Calu3 (cell line): ENCODE measurements around the gene ZNF729. TPM values are rescaled to one million over a fixed set of nuclear protein-coding genes. Genes with fewer than 3 reads are reported as not detected.
"Not testable (repeated sequence)": the region's sequence is repeated elsewhere in the genome, so short reads cannot be mapped to it uniquely, and the experiment has no call there.

Source experiments
- BruUV-seq: library from RNA; stranded (reverse); fragments of 400-500 nt; replicated peaks from 2 replicates; lab custom pipeline; 2021; lab: Mats Ljungman, UMichigan
- CTCF ChIA-PET: fragments of 300-600 bp; sonication (Branson Sonifier 250); formaldehyde crosslinking; loops from one replicate; lab custom pipeline; 2022; ENCODE audit warnings: antibody characterized with exemption; lab: Charles Lee
- DNase-seq: peaks from one replicate; pipeline ENCODE4 v3.0.0; 2022
- H3K27ac Mint-ChIP-seq: one replicate; pipeline ENCODE4 v1.8.0; 2022; ENCODE audit warnings: mixed read lengths; ENCODE audit not compliant: unreplicated experiment
- H3K27me3 Mint-ChIP-seq: one replicate; pipeline ENCODE4 v1.8.0; 2022; ENCODE audit warnings: mixed read lengths; ENCODE audit not compliant: unreplicated experiment
- H3K36me3 Mint-ChIP-seq: one replicate; pipeline ENCODE4 v1.8.0; 2022; ENCODE audit warnings: mild to moderate bottlenecking, moderate library complexity, mixed read lengths; ENCODE audit not compliant: insufficient read depth, unreplicated experiment
- H3K4me1 Mint-ChIP-seq: one replicate; pipeline ENCODE4 v1.8.0; 2022; ENCODE audit warnings: mild to moderate bottlenecking, low read depth, mixed read lengths; ENCODE audit not compliant: unreplicated experiment
- H3K4me3 Mint-ChIP-seq: one replicate; pipeline ENCODE4 v1.8.0; 2022; ENCODE audit warnings: mild to moderate bottlenecking, low read depth, moderate library complexity, mixed read lengths; ENCODE audit not compliant: unreplicated experiment
- H3K9me3 Mint-ChIP-seq: one replicate; pipeline ENCODE4 v1.8.0; 2022; ENCODE audit warnings: low read depth, mixed read lengths; ENCODE audit not compliant: unreplicated experiment
- intact Hi-C: fragments of 100-400 bp; cut with micrococcal nuclease; formaldehyde crosslinking; loops from one replicate; pipeline ENCODE4 v1.10.0; 2022; ENCODE audit not compliant: unreplicated experiment
- total RNA-seq: library from RNA; stranded (reverse); gene quantifications from 2 replicates; pipeline ENCODE4 v1.2.3, GENCODE V29; 2022
- TF ChIP-seq, protein P1 (sequence below): fragments of 200-600 bp; IDR thresholded peaks from one replicate; pipeline ENCODE4 v1.8.0; 2022; ENCODE audit warnings: antibody characterized with exemption; ENCODE audit not compliant: unreplicated experiment

The ZNF729 gene
- total RNA-seq, 1 experiment from 2014 or later, result not detected

- Mint-ChIP-seq H3K36me3 (no peaks in the 10 kb centered on the region), H3K27ac (no peak overlapping the region), H3K9me3 (peaks cover 6% of the 10 kb centered on the region), H3K4me1 (no peaks in the 10 kb centered on the region), H3K4me3 (no peak overlapping the region), H3K27me3 (no peaks in the 10 kb centered on the region)
- no peak for DNase-seq
- CTCF ChIA-PET, result no interaction called here
- TF ChIP-seq, protein P1, sequence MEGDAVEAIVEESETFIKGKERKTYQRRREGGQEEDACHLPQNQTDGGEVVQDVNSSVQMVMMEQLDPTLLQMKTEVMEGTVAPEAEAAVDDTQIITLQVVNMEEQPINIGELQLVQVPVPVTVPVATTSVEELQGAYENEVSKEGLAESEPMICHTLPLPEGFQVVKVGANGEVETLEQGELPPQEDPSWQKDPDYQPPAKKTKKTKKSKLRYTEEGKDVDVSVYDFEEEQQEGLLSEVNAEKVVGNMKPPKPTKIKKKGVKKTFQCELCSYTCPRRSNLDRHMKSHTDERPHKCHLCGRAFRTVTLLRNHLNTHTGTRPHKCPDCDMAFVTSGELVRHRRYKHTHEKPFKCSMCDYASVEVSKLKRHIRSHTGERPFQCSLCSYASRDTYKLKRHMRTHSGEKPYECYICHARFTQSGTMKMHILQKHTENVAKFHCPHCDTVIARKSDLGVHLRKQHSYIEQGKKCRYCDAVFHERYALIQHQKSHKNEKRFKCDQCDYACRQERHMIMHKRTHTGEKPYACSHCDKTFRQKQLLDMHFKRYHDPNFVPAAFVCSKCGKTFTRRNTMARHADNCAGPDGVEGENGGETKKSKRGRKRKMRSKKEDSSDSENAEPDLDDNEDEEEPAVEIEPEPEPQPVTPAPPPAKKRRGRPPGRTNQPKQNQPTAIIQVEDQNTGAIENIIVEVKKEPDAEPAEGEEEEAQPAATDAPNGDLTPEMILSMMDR, result no peak
- intact Hi-C loops, result no loop called here
- BruUV-seq, result no TSS peak
Observed at GRCh38 chr19:22260499-22260898, 25.7 kb upstream of the ZNF729 start.

- H3K27ac Mint-ChIP-seq, result no peak overlapping the region
- H3K9me3 Mint-ChIP-seq, result peaks cover 4% of the 10 kb centered on the region
- H3K36me3 Mint-ChIP-seq, result no peaks in the 10 kb centered on the region
- no TSS peak for BruUV-seq
- CTCF ChIA-PET, result no interaction called here
- no peak overlapping the region for H3K4me3 Mint-ChIP-seq
- intact Hi-C loops, result no loop called here
- H3K4me1 Mint-ChIP-seq, result no peaks in the 10 kb centered on the region
- H3K27me3 Mint-ChIP-seq, result no peaks in the 10 kb centered on the region
- no peak for DNase-seq
- TF ChIP-seq, protein P1, result no peak
Observed at GRCh38 chr19:22261596-22261995, 24.6 kb upstream of the ZNF729 start.

GRCh38 chr19:22263121-22263520 is 23.1 kb upstream of the ZNF729 start:
- TF ChIP-seq, protein P1, result no peak
- no peaks in the 10 kb centered on the region for H3K36me3 Mint-ChIP-seq
- H3K4me1 Mint-ChIP-seq, result no peaks in the 10 kb centered on the region
- no peak for DNase-seq
- BruUV-seq, result no TSS peak
- no peak overlapping the region for H3K4me3 Mint-ChIP-seq
- no peaks in the 10 kb centered on the region for H3K27me3 Mint-ChIP-seq
- no peak overlapping the region for H3K27ac Mint-ChIP-seq
- peaks cover 7% of the 10 kb centered on the region for H3K9me3 Mint-ChIP-seq
- intact Hi-C loops, result no loop called here
- CTCF ChIA-PET, result no interaction called here

DNA sequence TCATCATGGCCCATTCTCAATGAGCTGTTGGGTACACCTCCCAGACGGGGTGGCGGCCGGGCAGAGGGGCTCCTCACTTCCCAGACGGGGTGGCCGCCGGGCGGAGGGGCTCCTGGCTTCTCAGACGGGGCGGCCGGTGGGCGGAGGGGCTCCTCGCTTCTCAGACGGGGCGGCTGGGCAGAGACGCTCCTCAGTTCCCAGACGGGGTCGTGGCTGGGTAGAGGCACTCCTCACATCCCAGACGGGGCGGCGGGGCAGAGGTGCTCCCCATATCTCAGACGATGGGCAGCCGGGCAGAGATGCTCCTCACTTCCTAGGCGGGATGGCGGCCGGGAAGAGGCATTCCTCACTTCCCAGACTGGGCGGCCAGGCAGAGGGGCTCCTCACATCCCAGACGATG is 35.3 kb downstream of the ZNF729 start:
- H3K4me3 Mint-ChIP-seq, BruUV-seq, DNase-seq, intact Hi-C loops, H3K27ac Mint-ChIP-seq, H3K4me1 Mint-ChIP-seq, CTCF ChIA-PET, H3K36me3 Mint-ChIP-seq, H3K27me3 Mint-ChIP-seq: not testable (repeated sequence)
- peaks cover 16% of the 10 kb centered on the region for H3K9me3 Mint-ChIP-seq

DNA sequence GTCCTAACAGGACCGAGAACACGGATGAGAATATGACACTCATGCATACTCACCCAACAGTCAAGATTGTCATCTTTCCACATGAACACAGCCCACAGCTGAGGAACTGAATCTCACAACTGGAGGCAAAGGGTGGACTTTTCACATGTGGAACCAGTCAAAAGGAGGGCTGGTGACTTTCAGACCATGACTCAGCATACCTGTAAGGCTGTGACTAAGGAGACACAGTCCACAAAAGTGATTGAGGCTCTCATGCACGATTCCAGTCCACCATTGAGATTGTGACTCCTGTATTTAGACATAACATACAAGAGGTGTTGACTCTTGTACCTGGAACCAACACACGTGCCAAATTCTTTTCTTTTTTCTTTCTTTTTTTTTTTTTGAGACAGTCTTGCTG is 40.0 kb downstream of the ZNF729 start:
- Mint-ChIP-seq H3K36me3 (no peaks in the 10 kb centered on the region), H3K4me1 (no peaks in the 10 kb centered on the region), H3K27me3 (no peaks in the 10 kb centered on the region), H3K4me3 (no peak overlapping the region), H3K9me3 (peaks cover 21% of the 10 kb centered on the region), H3K27ac (no peak overlapping the region)
- no peak for DNase-seq
- no TSS peak for BruUV-seq
- TF ChIP-seq, protein P1, result no peak
- CTCF ChIA-PET, result no interaction called here
- intact Hi-C loops, result no loop called here
